HPDE6-E6E7 (cell line): ENCODE data around the gene YBEY.

Experiments
- DNase-seq: peaks from one replicate; pipeline ENCODE4 v3.0.0; 2011; ENCODE audit warnings: missing footprints; ENCODE audit errors: extremely low spot score

The YBEY gene

DNA sequence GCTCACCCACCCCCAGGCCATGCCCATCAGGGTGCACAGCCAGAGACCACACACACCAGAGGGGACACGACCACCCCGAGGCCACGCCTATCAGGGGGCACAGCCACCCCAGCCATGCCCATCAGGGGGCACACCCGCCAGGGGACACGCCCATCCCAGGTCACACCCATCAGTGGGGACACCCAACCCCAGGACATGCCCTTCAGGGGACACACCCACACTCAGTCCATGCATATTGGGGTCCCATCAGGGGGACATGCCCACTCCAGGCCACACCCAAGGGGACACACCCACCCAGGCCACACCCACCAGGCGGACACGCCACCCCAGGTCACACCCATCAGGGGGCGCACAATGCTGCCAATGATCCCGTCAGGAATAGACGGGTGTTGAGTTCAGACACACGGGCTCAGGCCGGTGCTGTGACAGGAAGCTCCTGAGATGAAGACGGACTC, 21.4 kb upstream of the YBEY start:
- DNase-seq, result no peak

DNA sequence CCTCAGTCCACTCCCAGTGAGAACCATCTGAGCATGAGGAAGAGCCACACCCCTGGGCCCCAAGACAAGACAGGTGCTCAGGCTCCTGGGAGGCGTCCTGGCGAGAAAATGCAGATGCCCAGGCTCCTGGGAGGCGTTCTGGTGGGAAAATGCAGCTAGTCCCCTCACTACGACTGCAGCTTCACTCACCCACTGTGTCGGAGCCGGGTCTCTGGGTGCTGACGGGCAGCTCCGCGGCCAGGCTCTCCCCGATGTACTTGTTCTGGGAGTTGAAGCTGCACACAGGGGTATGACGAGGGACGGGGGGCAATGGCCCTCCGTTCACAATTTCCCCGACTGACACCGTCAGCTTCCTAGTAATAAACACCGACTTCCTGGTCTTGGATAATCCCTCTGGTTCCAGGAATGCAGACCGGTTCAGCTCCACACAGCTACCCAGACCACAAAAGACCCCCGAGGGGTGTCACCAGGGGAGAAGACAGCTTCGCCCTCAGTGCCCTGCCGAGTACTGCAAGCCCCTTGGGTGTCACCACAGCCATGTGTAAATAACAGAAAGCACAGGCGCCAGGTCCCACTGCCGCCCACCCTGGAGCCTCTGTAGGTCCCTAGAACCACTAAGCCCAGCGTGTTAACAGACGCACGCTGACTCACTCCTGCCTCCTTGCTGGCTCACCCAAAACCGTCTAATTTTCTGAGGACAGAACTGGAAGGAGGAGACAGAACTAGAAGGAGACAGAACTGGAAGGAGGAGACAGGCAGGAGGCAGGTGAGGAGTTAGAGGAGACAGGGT, 20.2 kb upstream of the YBEY start:
- no peak for DNase-seq

- no peak for DNase-seq
Observed at GRCh38 chr21:46266946-46267345, 19.2 kb upstream of the YBEY start.

DNA sequence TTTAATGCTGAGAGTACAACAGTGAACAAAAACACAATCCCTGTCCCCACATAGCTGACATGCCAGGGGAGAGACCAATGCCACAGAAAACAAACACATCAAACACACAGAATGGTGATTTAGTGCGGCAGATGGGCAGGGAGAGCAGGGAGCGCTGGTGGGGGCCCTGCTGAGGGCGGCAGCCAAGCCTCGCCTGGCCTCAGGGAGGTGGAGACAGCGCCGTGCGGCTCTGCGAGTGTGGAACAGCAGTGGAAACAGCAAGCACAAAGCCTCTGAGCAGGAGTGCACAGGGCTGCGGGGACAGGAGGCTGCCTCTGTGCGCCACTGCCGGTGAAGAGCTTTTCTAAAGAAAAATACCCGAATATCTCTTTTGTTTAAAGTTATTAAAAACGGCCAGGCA, 17.8 kb upstream of the YBEY start:
- DNase-seq, result no peak

DNA sequence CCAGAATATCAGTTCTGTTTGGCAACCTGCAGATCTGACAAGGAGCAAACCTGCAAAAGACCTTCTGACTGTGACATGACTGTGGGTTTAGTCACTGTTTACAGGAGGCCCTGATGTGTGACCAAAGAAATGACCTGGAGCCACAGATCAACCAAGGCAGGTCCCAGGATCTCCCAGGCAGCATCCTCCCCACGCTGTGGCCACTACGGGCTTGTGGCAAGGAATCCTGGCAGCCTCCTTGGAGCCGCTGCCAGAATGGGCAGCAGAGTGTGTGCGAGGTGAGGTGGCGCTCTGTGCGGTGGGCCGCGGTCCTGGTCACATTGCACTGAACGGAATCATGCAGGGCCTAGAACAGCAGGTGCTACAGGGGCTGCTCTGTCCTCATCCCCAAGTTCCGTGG, 16.7 kb upstream of the YBEY start:
- DNase-seq, result no peak

DNA sequence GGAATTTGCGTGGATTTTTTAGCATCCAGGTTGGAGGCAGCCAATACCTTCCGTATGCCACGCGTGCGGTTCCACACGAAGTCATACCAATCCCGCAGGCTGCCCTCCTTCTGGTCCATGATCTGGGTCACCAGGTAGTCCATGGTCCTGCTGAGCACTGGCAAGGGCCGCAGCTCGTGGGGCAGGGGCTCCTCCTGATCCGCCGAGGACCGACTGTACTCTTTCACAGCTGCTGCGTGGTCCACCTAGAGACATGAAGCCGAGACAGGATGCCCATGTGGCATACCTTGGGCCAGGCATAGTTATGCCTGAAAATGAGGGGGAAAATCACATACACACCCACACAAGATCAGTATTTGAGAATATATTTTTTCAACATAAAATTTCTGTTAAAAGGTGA, 12.8 kb upstream of the YBEY start:
- DNase-seq, result no peak

DNA sequence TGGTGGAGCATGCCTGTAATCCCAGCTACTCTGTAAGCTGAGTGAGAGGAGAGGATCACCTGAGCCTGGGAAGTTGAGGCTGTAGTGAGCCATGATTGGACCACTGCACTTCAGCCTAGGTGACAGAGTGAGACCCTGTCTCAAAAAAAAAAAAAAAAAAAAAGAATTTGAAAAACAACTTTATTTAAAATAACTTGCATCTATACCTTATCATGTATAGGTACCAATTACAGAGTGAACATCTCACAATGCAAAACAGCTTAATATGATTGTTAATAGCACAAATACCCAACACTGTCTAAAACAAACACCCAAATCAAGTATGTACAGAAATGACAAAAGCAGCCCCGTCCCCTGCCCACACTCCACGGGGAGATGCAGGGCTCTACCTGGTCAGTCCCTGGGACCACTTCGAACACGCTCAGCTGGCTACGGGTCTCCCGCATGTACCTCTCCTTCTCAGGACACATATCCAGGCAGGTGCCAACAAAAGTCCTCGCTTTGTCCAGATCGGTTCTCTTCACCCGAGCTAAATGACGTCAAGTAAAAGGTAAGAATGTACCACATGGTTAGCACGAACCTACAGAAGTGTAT, 11.2 kb upstream of the YBEY start:
- DNase-seq, result no peak

- no peak for DNase-seq
Observed at GRCh38 chr21:46284077-46284644, 2.0 kb upstream of the YBEY start.

DNA sequence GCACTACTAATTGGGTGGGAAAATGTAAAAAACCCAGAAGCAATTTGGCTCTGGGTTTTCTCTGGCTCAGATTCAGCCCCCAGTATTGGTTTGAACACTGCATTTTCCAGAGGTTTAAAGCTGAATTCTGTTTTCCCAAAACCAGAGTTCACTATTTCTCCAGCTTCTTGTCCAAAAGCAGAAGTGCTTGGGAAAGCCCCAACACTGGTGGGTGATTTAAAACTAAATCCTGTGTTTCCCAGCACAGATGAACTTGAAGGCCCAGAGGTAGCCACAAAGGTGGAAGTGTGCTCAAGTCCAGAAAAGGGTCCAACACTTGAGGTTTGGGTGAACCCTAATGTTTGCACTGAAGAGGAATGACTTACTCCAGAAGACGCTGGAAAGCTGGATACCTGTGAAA, 1.4 kb upstream of the YBEY start:
- no peak for DNase-seq

- DNase-seq, result no peak
Observed at GRCh38 chr21:46285206-46285661, 908 bp upstream of the YBEY start, which contains the start of gene MCM3AP. Gene MCM3AP, minus strand, starts transcription at chr21:46285611. Its CDS starts 325 bp downstream, at chr21:46285286.

DNA sequence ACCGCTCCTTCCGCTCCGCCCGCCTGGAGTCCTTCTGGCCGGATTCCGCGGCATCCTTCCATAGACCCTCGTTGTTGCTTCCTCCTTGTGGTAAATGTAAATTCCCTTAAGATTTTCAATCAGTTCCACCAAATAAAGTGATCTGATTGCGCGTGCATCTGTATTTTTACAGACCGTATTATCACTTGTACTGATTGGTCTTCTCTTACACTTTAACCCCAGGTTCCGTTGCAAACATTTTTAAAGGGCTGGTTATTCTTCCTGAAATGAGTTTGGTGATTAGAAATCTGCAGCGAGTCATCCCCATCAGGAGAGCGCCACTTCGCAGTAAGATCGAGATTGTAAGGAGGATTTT, 483 bp downstream of the YBEY start:
- DNase-seq, result no peak

DNA sequence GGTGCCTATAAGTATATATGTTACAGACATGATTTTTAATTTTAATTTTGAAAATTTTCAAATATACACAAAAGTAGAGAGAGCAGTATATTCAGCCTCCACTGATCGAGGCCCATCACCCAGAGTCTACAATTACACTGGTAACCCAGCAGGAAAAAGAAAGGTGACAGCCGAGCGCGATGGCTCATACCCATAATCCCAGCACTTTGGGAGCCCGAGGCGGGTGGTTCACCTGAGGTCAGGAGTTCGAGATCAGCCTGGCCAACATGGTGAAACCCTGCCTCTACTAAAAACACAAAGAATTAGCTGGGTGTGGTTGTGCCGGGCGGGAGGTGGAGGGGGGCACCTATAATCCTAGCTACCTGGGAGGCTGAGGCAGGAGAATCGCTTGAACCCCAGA, 1.4 kb downstream of the YBEY start:
- no peak for DNase-seq

DNA sequence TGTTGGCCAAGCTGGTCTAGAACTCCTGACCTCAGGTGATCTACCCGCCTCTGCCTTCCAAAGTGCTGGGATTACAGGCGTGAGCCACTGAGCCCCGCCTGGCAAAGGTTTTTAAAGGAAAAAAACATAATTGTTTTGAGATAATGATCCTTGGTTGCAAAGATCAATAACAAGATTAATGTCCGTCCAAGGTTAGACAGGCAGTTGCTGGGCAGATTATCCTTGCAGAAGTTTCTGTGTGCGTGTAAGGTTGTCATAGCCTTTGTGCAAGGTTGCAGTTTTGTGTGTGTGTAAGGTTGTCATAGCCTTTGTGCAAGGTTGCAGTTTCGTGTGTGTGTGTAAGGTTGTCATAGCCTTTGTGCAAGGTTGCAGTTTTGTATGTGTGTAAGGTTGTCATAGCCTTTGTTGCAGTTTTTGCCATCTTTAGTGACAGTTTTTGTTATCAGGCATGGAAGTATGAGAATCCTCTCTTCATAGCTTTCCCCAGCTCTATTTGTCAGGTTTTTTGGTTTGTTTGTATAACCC, 3.6 kb downstream of the YBEY start:
- DNase-seq, result no peak

DNA sequence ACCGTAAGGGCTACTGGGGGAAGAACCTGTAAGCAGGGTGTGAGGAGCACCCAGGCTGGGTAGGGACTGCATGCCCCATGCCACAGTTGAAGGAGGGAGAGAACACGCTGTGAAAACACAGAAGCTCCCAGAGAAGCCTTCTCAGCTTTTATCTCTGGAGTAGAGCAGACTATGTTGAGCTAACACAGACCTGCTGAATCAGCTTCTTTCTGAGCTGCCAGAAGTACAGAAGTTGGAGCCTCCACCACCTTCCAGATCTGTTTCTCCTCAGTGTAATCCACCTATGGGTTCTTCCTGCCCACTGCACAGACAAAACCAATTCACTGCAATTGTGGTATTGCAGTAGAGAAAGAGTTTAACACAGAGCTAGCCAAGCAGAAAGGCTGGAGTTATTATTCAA, 5.4 kb downstream of the YBEY start:
- no peak for DNase-seq

GRCh38 chr21:46294647-46295176, 8.6 kb downstream of the YBEY start:
- no peak for DNase-seq

DNA sequence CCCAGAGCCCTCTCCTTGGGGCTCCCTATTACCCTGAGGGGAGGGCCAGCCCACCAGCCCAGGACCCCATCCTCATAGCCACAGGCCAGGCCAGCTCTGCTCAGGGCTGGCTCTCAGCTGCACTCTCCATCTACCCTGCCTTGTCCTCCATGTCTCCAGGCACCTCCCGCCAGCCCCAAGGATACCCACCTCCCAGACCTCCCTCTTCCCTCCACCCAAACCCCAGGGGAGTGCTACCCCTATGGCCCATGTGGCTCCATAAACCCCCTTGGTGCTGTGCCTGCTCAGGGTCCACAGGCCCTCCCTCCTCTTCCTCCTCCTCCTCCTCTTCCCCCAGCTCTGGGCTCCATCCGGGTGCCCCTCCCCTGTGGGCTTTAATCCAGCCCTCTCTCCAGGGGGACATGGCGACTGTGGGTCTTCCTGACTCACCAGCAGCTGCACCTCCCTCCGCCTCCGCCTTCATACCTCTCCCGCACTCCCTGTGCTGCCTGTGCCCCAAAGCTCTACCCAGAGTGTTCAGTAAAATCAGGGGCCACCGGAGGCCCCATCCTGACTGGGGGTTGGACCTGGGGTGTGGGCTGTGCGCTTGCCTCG, 9.1 kb downstream of the YBEY start:
- DNase-seq, result no peak

GRCh38 chr21:46295996-46296752, 10.0 kb downstream of the YBEY start:
- no peak for DNase-seq

DNA sequence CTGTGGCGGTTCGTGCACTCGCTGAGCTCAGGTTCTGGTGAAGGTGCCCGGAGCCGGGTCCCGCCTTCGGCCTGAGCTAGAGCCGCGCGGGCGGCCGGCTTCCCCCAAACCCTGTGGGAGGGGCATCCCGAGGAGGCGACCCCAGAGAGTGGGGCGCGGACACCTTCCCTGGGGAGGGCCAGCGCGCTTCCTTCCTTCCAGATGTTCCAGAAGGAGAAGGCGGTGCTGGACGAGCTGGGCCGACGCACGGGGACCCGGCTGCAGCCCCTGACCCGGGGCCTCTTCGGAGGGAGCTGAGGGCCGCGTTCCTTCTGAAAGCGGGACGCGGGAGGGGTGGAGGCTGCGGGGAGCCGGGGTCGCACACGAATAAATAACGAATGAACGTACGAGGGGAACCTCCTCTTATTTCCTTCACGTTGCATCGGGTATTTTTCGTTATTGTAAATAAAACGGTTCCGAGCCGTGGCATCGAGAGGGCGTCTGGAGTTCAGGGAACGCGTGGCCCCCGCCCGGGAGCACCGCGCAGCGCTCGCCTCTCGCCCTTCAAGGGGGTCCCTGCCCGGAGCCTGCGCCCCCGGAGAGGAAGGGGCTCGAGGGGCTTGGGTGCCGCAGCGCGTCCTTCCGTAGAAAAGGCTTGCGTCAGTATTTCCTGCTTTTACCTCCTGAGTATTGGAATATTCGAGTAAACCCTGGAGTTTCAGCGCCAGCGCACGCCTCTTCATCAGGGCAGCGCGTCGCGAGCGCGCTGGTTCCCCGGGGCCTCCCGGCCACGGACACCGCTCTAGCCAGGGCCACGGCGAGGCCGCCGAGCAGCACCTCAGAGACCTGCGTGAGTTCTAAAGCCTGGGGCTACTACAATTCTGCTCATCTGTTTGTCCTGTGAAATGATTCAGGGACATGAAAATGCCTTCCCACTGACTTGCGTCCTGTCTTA, 11.5 kb downstream of the YBEY start:
- no peak for DNase-seq

DNA sequence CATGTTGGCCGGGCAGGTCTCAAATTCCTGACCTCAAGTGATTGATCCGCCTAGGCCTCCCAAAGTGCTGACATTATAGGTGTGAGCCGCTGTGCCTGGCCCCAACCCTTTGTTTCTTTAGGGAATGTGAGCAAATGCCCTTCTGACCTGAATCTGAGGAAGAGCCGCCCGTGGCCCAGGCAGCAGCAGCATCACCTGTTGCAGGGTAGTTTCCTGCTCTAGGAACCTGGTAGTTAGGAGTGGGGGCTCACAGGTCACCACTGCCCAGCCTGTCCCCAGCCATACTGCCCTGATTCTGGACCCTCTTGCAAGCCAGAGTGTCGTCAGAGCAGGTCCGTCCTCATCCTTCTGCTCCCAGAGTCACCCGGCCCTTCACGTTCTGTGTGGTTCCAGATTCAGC, 13.0 kb downstream of the YBEY start:
- no peak for DNase-seq

DNA sequence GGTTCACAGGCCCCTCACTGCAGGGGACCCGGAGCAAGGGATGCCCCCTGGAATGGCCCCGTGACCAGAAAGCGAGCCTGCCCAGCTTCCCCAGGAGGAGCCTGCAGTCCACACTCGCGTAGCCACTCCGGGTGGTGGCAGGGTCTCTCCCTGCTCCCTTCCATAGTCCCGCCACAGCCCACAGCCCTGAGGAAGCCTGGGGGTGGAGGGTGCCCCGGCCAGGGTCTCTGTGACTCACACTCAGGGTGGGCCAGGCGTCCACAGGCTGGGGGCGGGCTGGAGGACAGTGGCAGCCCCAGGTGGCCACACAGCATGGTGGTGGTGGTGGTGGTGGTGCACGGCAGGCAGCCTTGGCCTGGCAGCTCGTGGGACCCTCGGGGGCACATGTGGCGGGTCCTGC, 15.6 kb downstream of the YBEY start:
- no peak for DNase-seq
